HG03135 (cell line): ENCODE measurements around the gene WDR59.
A peak's percentile ranks its signal among the peaks of the same experiment; 100 is the strongest.
"Not testable (repeated sequence)": the region's sequence is repeated elsewhere in the genome, so short reads cannot be mapped to it uniquely, and the experiment has no call there.

ENCODE experiments used
- ATAC-seq: cut with Tn5 transposase; IDR thresholded peaks from one replicate; pipeline ENCODE4 v1.9.1; 2021; ENCODE audit warnings: mild to moderate bottlenecking, moderate library complexity; ENCODE audit not compliant: unreplicated experiment

WDR59 gene

DNA sequence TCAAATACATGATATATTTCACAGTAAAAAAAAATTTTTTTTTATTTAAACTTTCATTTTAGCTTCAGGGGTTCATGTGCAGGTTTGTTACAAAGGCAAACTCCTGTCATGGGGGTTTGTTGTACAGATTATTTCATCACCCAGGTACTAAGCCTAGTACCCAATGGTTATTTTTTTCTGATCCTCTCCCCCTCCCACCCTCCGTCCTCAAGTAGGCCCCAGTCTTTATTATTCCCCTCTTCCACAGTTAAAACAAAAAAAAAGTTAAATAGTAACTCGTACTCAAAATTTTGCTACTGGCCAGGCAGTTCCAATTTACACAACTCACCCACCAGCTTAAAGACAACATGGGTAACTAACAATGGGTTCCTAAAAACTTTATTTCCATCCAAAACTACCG is 63.9 kb downstream of the WDR59 start:
- no peak for ATAC-seq

- no peak for ATAC-seq
Observed at GRCh38 chr16:74909665-74910064, 75.3 kb downstream of the WDR59 start.

DNA sequence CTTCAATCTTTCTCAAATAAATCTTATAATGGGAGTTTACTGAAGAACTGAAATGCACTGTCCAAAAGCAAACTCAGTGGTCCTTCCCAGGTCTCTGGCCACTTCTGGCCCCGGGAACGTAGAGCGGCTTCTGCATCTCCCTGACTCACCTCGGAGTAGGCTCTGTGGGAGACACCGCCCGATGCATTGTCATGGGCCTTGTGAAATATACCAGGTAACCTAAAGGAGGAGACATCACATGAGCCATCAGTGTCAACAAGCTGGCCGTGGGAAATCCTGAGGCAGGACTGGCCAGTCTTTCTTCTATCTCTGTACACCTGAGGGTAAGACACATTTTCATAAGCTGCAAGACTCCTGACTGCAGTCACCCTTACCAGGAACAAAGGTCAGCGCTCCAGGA is 76.2 kb downstream of the WDR59 start:
- ATAC-seq, result not testable (repeated sequence)

DNA sequence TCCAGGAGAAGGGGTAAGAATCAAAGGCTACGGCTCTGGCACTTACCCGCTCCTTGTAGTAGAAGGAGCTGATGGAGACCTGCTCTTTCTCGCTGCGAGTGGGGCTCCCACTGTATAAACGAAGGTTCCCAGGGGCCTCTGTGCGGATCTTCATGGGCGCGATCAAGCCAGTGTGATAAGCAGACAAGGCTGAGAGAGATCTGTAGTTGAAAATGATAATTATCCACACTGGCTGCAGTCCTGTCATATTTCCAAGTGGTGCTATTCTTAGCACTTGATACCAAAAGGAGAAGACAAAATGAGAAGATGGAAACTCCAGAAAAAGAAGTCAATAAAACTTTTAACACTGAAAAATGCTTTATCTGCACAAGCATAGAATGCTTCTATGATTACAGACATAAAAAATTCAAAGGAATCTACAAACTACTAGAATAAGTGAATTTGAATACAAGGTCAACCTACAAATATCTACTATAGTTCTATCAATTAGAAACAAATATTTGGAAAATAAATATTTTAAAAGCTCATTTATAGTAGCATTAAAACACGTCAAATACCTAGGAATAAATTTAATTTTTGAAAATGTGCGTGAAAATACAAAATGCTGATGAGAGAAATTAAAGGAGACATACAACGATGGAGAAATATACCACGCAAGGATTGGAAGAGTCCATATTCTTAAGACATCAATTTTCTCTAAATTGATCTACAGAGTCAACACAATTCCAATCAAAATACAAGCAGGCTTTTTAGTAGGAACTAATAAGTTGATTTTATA is 80.8 kb downstream of the WDR59 start:
- no peak for ATAC-seq

DNA sequence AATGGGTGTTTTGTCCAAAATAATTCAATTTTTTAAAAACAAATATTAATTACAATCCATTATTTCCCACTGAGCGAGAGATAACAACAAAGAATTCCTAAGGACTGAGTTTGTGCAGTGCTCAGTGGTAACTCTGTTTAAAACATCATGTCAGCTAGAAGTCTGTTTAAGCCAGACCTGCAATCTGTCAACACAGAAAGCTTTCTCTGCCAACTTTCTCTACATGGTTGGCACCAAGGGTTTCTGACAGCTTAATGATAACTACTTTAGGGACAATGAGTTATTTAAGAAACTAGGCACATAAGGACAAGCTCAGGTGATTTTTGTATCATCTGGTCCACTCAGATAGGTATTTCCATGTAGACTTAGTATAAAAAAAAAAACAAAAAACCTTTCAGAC is 81.8 kb downstream of the WDR59 start:
- no peak for ATAC-seq

GRCh38 chr16:74902161-74902560 is 82.8 kb downstream of the WDR59 start:
- ATAC-seq, result no peak

GRCh38 chr16:74901606-74902005 is 83.3 kb downstream of the WDR59 start:
- ATAC-seq, result no peak

GRCh38 chr16:74899816-74900215 is 85.1 kb downstream of the WDR59 start:
- ATAC-seq, result no peak

DNA sequence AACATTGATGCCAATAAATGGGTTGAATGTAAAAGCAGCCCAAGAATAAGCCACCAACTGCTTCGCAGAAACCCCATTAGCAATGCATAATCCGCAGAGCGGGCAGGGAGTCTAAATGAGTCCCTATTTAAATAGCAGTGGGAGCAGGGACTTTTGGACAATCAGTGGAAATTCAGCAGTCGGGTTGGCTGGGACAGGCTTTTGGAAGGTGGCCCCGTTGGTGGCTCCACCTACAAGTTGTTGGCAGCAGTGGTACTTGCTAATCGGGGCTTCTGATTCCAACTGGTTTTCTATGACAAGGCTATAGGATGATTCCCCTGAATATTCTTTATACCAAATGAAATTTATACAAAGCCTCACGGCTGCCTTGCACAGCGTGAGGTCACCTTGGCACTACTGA is 86.3 kb downstream of the WDR59 start:
- ATAC-seq, result no peak

GRCh38 chr16:74896389-74897370 is 88.2 kb downstream of the WDR59 start:
- ATAC-seq, result no peak

- no peak for ATAC-seq
Observed at GRCh38 chr16:74893541-74893940, 91.4 kb downstream of the WDR59 start.

DNA sequence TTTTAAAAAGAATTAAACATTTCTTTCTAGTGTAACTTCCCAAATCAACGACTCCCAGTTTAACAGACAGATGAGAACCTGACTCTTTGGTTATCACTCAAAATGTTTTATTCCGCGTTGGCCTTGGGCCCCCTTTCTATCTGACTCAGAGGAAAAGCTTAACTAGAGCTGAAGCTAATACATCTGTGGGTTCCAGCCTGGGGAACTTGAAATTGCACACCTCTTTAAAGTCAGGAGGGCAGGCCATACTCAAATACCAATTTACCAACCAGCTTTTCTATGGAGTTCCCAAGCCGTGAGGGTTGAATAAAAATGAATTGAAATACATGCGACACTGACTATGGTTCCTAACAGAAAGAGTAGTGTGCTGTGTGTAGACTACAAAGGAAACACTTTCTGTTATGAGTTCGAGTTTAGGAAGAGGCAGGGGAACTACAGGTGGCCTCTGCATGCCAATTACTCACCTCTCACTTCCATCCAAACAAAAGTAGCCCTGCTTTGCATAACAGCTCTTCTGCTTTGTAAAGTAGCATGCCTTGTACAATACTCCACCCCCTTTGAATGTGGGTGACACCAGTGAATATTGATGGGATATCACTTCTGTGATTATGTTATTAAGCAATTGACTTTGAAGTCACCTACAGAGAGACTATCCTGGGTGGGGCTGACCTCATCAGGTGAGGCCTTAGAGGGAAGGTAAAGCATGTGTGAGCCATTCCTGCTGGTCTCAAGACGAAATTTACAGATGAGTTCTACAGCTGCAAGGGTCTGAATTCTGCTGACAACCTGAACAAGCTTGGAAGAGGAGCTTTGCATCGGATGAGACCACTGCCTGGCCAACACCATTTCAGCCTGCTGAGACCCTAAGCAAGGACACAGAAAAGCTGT is 92.1 kb downstream of the WDR59 start:
- ATAC-seq, result peak; percentile 95

DNA sequence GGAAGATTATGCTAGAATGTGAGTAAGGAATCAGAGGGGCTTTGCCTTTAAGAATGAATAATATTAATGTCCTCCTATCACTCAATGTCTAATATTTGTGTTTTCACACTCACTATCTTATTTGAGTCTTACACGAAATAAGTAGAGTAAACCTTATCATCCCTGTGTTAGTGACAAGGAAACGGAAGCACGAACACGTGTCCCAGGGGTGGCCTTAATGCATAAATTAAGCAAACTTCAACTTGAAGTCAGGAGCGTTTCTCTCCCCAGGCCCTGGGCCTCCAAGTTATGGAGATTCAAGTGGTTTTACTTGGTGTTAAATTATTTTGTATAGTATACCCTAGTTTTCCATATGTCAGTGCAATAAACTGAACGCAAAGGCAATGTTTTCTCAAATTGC is 96.0 kb downstream of the WDR59 start:
- no peak for ATAC-seq

DNA sequence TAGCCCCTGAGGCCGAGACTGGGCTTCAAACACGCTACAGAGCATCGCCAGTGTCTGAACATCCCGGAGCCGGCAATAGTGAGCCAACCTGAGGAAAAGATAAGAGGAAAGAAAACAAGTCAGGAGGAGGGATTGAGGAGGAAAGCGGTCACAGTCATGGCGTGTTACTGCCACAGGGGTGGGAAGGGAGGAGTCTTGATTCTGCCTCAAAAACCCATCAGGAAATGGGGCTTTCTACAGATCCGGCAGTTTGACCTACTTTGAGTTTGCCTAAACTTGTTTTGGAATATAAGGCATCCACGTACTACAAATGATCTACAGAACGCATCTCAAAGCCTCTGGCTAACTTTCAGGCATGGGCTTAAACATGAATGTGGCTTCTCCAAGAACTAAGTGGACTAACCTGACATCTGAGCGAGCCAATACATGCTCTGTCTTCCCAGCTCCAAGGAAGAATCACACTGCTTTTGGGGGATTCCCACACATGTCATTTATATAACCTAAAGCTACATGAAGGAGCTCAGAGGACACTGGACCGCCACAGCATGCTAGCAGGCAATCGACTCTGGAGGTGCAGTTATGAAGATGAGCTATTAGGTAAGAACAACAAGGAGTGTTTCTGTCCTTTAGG is 96.6 kb downstream of the WDR59 start:
- no peak for ATAC-seq

GRCh38 chr16:74887084-74887483 is 97.8 kb downstream of the WDR59 start:
- ATAC-seq, result no peak

GRCh38 chr16:74877706-74878105 is 107.2 kb downstream of the WDR59 start:
- no peak for ATAC-seq

- ATAC-seq, result no peak
Observed at GRCh38 chr16:74874912-74875546, 109.9 kb downstream of the WDR59 start.

DNA sequence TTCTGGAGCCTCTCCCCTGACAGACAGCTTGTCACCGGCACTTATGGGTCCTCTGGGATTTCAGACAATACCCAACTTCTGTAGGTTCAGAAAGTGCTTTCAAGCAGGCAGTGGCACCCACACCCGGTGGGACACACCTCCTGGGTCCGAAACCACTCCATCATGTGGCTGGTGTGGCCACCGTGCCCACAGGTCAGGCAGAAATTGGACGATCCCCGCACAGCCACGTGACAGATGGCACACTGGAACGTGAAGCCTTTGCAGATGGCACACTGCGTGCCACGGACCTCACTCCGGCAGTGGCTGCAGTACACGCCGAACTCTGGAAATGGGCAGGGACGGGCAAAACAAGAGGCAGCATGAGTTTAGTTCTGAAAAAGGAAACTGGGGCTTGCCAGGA is 110.8 kb downstream of the WDR59 start:
- ATAC-seq, result no peak

DNA sequence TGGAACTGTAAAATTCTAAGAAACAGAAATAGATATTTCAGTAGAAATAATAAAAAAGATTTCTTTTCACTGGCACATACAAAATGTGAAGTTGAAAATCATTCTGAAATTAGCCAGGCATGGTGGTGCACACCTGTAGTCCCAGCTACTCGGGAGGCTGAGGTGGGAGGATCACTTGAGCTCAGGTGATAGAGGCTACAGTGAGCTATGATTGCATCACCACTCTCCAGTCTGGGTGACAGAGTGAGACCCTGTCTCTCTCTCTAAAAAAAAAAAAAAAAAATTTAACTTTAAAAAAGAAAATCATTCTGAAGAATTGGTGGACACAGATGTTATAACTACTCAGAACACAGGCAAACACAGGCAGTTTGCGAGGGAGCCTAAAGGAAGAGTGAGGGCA is 112.6 kb downstream of the WDR59 start:
- no peak for ATAC-seq

- ATAC-seq, result no peak
Observed at GRCh38 chr16:74871608-74872007, 113.3 kb downstream of the WDR59 start.
